Thyroid gland (tissue), 4 donors: ENCODE data around the gene SCUBE2.

Experiments used
- POLR2A ChIP-seq, 2 donors: fragments of 450-650 bp; IDR thresholded peaks; one replicate each; pipeline ENCODE4 v1.6.1; 2017; ENCODE audit warnings: antibody characterized with exemption in 2 of 2, mild to moderate bottlenecking in 2 of 2, moderate library complexity in 1 of 2
- TF ChIP-seq, protein P1 (sequence below), 6 experiments: fragments of 200-600 bp in 3 of 6; fragments of 450-650 bp in 3 of 6; sonication (generic) in 3 of 6; IDR thresholded peaks; one replicate each; pipeline ENCODE4 v1.5.1; 2016 to 2019; ENCODE audit warnings: antibody characterized with exemption in 6 of 6, mild to moderate bottlenecking in 2 of 6, inconsistent platforms in 1 of 6, moderate library complexity in 1 of 6

DNA sequence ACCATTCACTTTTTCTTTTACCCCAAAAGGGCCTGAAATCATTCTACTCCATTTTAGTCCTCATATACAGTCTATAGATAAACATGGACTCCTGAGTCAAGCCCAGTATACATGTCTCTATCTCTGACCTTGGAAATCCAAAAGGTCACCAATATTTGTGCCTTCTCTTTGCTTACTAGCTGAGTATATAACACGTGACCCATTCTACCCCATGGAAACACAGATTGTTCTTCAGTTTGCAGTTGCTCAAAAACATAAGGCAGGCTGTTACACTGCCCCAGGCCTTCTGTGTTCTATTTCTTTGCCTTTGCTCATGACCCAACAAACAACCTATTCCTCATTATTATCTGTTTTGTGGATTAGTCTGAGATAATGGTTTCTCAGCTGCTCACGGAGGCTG lies 93.4 kb downstream of the SCUBE2 start:
- TF ChIP-seq POLR2A (IDR thresholded peaks at IDR 0.05), result no peak
- TF ChIP-seq, protein P1, sequence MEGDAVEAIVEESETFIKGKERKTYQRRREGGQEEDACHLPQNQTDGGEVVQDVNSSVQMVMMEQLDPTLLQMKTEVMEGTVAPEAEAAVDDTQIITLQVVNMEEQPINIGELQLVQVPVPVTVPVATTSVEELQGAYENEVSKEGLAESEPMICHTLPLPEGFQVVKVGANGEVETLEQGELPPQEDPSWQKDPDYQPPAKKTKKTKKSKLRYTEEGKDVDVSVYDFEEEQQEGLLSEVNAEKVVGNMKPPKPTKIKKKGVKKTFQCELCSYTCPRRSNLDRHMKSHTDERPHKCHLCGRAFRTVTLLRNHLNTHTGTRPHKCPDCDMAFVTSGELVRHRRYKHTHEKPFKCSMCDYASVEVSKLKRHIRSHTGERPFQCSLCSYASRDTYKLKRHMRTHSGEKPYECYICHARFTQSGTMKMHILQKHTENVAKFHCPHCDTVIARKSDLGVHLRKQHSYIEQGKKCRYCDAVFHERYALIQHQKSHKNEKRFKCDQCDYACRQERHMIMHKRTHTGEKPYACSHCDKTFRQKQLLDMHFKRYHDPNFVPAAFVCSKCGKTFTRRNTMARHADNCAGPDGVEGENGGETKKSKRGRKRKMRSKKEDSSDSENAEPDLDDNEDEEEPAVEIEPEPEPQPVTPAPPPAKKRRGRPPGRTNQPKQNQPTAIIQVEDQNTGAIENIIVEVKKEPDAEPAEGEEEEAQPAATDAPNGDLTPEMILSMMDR (IDR thresholded peaks at IDR 0.05), result no peak
